Pancreas (tissue), 10 donors: ENCODE results near the gene SULT2B1. TPM values are rescaled to one million over a fixed set of nuclear protein-coding genes. Genes with fewer than 3 reads are reported as not detected.
A peak's percentile ranks its signal among the peaks of the same experiment; 100 is the strongest.

Experiments used
- ATAC-seq, 4 donors: fragments of 200-7000 bp; cut with Tn5 transposase; one replicate each; pipeline versions ENCODE4 v1.8.0 to v1.9.1; 2020; ENCODE audit warnings: mild to moderate bottlenecking in 4 of 4, moderate library complexity in 4 of 4
- DNase-seq, 6 donors: peaks; one replicate each; pipeline ENCODE4 v3.0.0-alpha.2; 2020
- FAIRE-seq: peaks from 2 replicates; lab custom pipeline; 2012; peaks lifted over from hg19 to GRCh38; lab: Jason Lieb, UNC
- H3K27ac ChIP-seq, 4 donors: fragments of 200-600 bp; sonication (generic); 1 replicate in 3 of 4; 2 replicates in 1 of 4; pipeline versions ENCODE4 v1.5.0 to v1.8.0; 2020
- H3K27me3 ChIP-seq, 4 donors: fragments of 200-600 bp; one replicate each; pipeline ENCODE4 v1.8.0; 2021
- H3K36me3 ChIP-seq, 3 donors: fragments of 200-600 bp; sonication (generic) in 1 of 3; one replicate each; pipeline versions ENCODE4 v1.5.0 to v1.8.0; 2020 to 2021
- H3K4me1 ChIP-seq, 3 donors: fragments of 200-600 bp; one replicate each; pipeline ENCODE4 v1.8.0; 2021
- H3K4me3 ChIP-seq, 4 donors: fragments of 200-600 bp; sonication (generic) in 2 of 4; one replicate each; pipeline versions ENCODE4 v1.5.0 to v1.8.0; 2020 to 2021
- H3K9me3 ChIP-seq, 4 donors: fragments of 200-600 bp; one replicate each; pipeline ENCODE4 v1.8.0; 2021
- CTCF ChIP-seq, 4 donors: fragments of 200-600 bp; sonication (generic) in 3 of 4; IDR thresholded peaks; one replicate each; pipeline versions ENCODE4 v1.5.0 to v1.8.0; 2021; ENCODE audit warnings: antibody characterized with exemption in 4 of 4
- WGBS, 2 donors: extraction: QIAGEN DNeasy Blood & Tissue Kit; methylation state at CpG; one replicate each; pipeline ENCODE4 v1.1.7; 2013; 5-methylcytosine and 5-hydroxymethylcytosine counted together
- intact Hi-C, 3 donors: fragments of 100-400 bp; cut with DNase I; formaldehyde crosslinking; loops; one replicate each; pipeline versions ENCODE4 v1.11.1 to v1.14.2; 2022
- polyA plus RNA-seq, 2 donors: library from polyadenylated mRNA; stranded (reverse); fragments of 200-250 nt; gene quantifications; one replicate each; pipeline ENCODE4 v1.2.3, GENCODE V29; 2013
- total RNA-seq, 6 donors: library from RNA; stranded (reverse); fragmentation: NEBNext Ultra II Directional in 4 of 6; extraction: Animal tissue kit (Norgen Biotek cat#: 25700) in 4 of 6; gene quantifications; one replicate each; pipeline versions ENCODE4 v1.2.1 to v1.2.4, GENCODE V29; 2021 to 2023
- donor health status: healthy with polysubstance abuse.
- donor health status: DM: no; HTN: no; CAD: no; lungs with moderate emphysema.
- donor health status: DM: no; HTN: no; CAD: no.
- donor health status: control.
- donor health status: control.
- donor health status: Bipolar disorder and iron deficiency.
- donor health status: DM: yes; HTN: yes; CAD: no.
- donor health status: DM: no; HTN: no; CAD: no.
- donor health status: DM: no; HTN: no; CAD: no.
- donor health status: DM: yes; HTN: yes; CAD: no.

The SULT2B1 gene
- total and polyA plus RNA-seq, 8 donors, result 0.32 to 1.7 (median 0.62) TPM; not detected in 1

- Histone ChIP-seq H3K27me3 (no peaks in the 10 kb centered on the region), H3K4me3 (no peak overlapping the region), H3K36me3 (no peaks in the 10 kb centered on the region), H3K9me3 (no peaks in the 10 kb centered on the region), H3K27ac (no peak overlapping the region), H3K4me1 (no peaks in the 10 kb centered on the region)
- WGBS, 2 donors, result 13 to 18% methylated on average over 18 to 19 of the region's 19 CpGs
- no peak for TF ChIP-seq CTCF (IDR thresholded peaks at IDR 0.05)
- ATAC-seq (peak; percentile 43 to 93 (median 82)), FAIRE-seq (no peak), DNase-seq (peak; percentile 33 to 62 (median 47))
- intact Hi-C loops, result no loop called here
Measured at GRCh38 chr19:48543121-48543710, 8.8 kb upstream of the SULT2B1 start.

GRCh38 chr19:48544856-48545750, 6.9 kb upstream of the SULT2B1 start:
- intact Hi-C loops, result no loop called here
- no peak for TF ChIP-seq CTCF (IDR thresholded peaks at IDR 0.05)
- no peaks in the 10 kb centered on the region for H3K36me3 ChIP-seq
- DNase-seq (no peak), ATAC-seq (no peak), FAIRE-seq (no peak)
- no peaks in the 10 kb centered on the region for H3K4me1 ChIP-seq
- 63 to 64% methylated on average over 23 to 25 of the region's 25 CpGs for WGBS, 2 donors
- H3K27me3 ChIP-seq, result no peaks in the 10 kb centered on the region
- H3K4me3 ChIP-seq, result no peak overlapping the region
- no peaks in the 10 kb centered on the region for H3K9me3 ChIP-seq
- no peak overlapping the region for H3K27ac ChIP-seq

GRCh38 chr19:48547722-48548121, 4.2 kb upstream of the SULT2B1 start:
- ATAC-seq, result no peak
- H3K36me3 ChIP-seq, result no peaks in the 10 kb centered on the region
- H3K27me3 ChIP-seq, result no peaks in the 10 kb centered on the region
- no peak for DNase-seq
- 63 to 80% methylated on average over 1 of the region's 1 CpG for WGBS, 2 donors
- intact Hi-C loops, result no loop called here
- H3K4me1 ChIP-seq, result no peaks in the 10 kb centered on the region
- no peak overlapping the region for H3K4me3 ChIP-seq
- no peak for TF ChIP-seq CTCF (IDR thresholded peaks at IDR 0.05)
- peak; percentile 98 for FAIRE-seq
- H3K9me3 ChIP-seq, result no peaks in the 10 kb centered on the region
- no peak overlapping the region for H3K27ac ChIP-seq

- ATAC-seq (no peak), DNase-seq (no peak), FAIRE-seq (no peak)
- intact Hi-C loops, result no loop called here
- Histone ChIP-seq H3K36me3 (no peaks in the 10 kb centered on the region), H3K9me3 (no peaks in the 10 kb centered on the region), H3K27me3 (no peaks in the 10 kb centered on the region), H3K4me3 (no peak overlapping the region), H3K4me1 (no peaks in the 10 kb centered on the region), H3K27ac (no peak overlapping the region)
- 53 to 79% methylated on average over 1 of the region's 1 CpG for WGBS, 2 donors
- TF ChIP-seq CTCF (IDR thresholded peaks at IDR 0.05), result no peak
Measured at GRCh38 chr19:48548253-48548911, 3.6 kb upstream of the SULT2B1 start.
